ENCODE data around the gene IQCE. TPM values are rescaled to one million over a fixed set of nuclear protein-coding genes. Genes with fewer than 3 reads are reported as not detected.

IQCE gene
- total and polyA plus RNA-seq, 10 of the 15 experiments (the other 5 are each of a cell fraction or from before 2014, with no cell fraction given): 0.37 to 8.1 (median 3.7) TPM

DNA sequence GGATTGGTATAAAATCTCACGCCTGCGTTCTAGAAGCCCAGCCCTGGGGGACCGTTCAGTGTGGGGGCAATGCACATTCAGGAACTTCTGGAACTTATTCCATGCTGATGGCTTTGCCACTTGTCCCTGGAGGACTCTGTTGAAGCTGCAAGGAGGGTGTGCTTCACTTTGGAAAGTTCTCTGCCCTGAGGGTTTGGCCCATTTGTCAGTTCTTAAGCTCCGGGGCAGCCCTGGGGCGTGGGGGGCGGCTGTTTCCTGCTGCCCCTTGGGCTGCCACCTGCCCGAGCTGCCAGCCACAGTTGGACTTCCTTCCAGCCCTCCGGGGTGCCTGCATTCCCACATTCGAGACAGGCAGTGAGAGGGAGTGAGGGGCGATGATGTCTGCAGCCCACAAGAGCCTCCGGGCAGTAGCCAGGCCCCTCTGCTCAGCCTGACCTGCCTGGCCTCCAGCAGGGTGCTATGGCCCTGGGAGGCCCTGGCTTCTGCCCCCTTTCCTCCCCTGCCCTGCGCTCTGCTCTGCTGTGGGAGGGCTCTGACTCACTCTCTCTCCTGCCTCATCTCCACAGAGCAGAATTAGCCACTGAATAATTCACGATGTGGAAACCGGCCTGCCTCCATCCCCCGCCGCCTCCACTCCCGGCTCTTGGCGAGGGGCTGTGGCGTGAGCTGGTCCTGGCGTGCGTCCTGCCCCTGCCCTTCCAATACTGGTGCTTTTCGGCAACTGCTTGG is 74.9 kb downstream of the IQCE start (continued):
- TF ChIP-seq USF2 (IDR thresholded peaks at IDR 0.05; ENCODE audit: borderline replicate concordance, low read depth, low read length) (no peak), HDAC6 (IDR thresholded peaks at IDR 0.05; ENCODE audit: unreplicated experiment) (no peak), GATAD2B (conservative IDR thresholded peaks at IDR 0.05; ENCODE audit: low read depth) (peak; percentile 35; the same call in 1 of the 2 replicates), NFYB (IDR thresholded peaks at IDR 0.05; ENCODE audit: insufficient read depth, low read depth, low read length) (no peak), ATF7 (IDR thresholded peaks at IDR 0.05; ENCODE audit: low read depth) (0 out of 2 replicates have a peak, but pooled peaks have one; percentile 4)

- no peak for FAIRE-seq
- ChIA-PET CTCF (interaction anchor here (0.6 kb wide), 1 partner anchor 10 kb away, joined by 3 read pairs; no protein-coding TSS in a partner anchor), RAD21 (ENCODE audit: unreplicated experiment) (interaction anchor here (1.1 kb wide), 1 partner anchor 36 kb away, joined by 3 read pairs; no protein-coding TSS in a partner anchor), POLR2A (interaction anchor here (0.6 to 2.5 kb wide), 4 partner anchors 8 to 87 kb away, joined by 3 to 8 read pairs (median 4); no protein-coding TSS in a partner anchor), SMC1A (ENCODE audit: uncharacterized antibody, unreplicated experiment) (interaction anchor here (1.7 kb wide), 1 partner anchor 75 kb away, joined by 5 read pairs; no protein-coding TSS in a partner anchor)
- TF ChIP-seq SMARCA5 (IDR thresholded peaks at IDR 0.05) (peak; percentile 19; the same call in 1 of the 2 replicates), IKZF2 (IDR thresholded peaks at IDR 0.05) (no peak)
- no peak for ATAC-seq
- in situ Hi-C loops (cut with MboI) (no loop called here), intact Hi-C loops (cut with micrococcal nuclease; ENCODE audit: unreplicated experiment) (no loop called here)
- Histone ChIP-seq H3K4me3 (peak overlapping the region; percentile 96), H3K79me2 (ENCODE audit: control insufficient read depth, insufficient read depth, low read length) (peaks cover 24% of the 10 kb centered on the region), H3K9me3 (replicated peaks; ENCODE audit: control insufficient read depth, insufficient read depth, low read length) (no peaks in the 10 kb centered on the region), H2AFZ (ENCODE audit: control insufficient read depth, low read depth, low read length) (no peak overlapping the region), H3K36me3 (ENCODE audit: control insufficient read depth in 2 of 2, insufficient read depth in 2 of 2, low read length in 1 of 2) (no peaks in the 10 kb centered on the region; a peak in 1 of 4 replicates), H3K9ac (ENCODE audit: control insufficient read depth, insufficient read depth, low read length) (no peak overlapping the region; the same call in 1 of the 2 replicates), H3K27me3 (replicated peaks in 1 of 2; ENCODE audit: control insufficient read depth in 2 of 2, insufficient read depth in 2 of 2, low read length in 1 of 2) (0 out of 4 replicates have a peak, but pooled peaks cover 0 to 1% of the 10 kb centered on the region in 2 experiments), H4K20me1 (ENCODE audit: control insufficient read depth, insufficient read depth) (no peaks in the 10 kb centered on the region), H3K27ac (ENCODE audit: control insufficient read depth, insufficient read depth) (no peak overlapping the region), H3K4me1 (ENCODE audit: control insufficient read depth, insufficient read depth, low read length) (peaks cover 22% of the 10 kb centered on the region), H3K4me2 (ENCODE audit: control insufficient read depth, insufficient read depth) (peak overlapping the region; percentile 97)
- BruUV-seq (replicated peaks): no TSS peak
- 69% methylated on average over 21 of the region's 22 CpGs for WGBS (ENCODE audit: insufficient coverage, insufficient replicate concordance, low lambda C conversion rate, missing lambda C conversion rate)
- no peak for DNase-seq (ENCODE audit: low read depth, low spot score)
These were observed 75.7 kb downstream of the IQCE start for GRCh38 chr7:2634267-2635145.
